OCI-M1 (cell line): ENCODE measurements around the gene AIP.

Experiments used
- DNase-seq: peaks from one replicate; lab custom pipeline; 2025; lab: John Stamatoyannopoulos, UW

The AIP gene

GRCh38 chr11:67534070-67534679 is 51.3 kb downstream of the AIP start:
- DNase-seq = peak; percentile 58

GRCh38 chr11:67535561-67535960 is 52.7 kb downstream of the AIP start:
- no peak for DNase-seq

GRCh38 chr11:67538306-67538705 is 55.5 kb downstream of the AIP start:
- no peak for DNase-seq

- no peak for DNase-seq
Observed at GRCh38 chr11:67538823-67539505, 56.1 kb downstream of the AIP start.

GRCh38 chr11:67539550-67539949 is 56.7 kb downstream of the AIP start:
- peak; percentile 19 for DNase-seq
